ENCODE data around the gene NTRK3. TPM values are rescaled to one million over a fixed set of nuclear protein-coding genes. Genes with fewer than 3 reads are reported as not detected.

The NTRK3 gene
- total and polyA plus RNA-seq, 12 donors = 0.45 to 5.6 (median 2.3) TPM

DNA sequence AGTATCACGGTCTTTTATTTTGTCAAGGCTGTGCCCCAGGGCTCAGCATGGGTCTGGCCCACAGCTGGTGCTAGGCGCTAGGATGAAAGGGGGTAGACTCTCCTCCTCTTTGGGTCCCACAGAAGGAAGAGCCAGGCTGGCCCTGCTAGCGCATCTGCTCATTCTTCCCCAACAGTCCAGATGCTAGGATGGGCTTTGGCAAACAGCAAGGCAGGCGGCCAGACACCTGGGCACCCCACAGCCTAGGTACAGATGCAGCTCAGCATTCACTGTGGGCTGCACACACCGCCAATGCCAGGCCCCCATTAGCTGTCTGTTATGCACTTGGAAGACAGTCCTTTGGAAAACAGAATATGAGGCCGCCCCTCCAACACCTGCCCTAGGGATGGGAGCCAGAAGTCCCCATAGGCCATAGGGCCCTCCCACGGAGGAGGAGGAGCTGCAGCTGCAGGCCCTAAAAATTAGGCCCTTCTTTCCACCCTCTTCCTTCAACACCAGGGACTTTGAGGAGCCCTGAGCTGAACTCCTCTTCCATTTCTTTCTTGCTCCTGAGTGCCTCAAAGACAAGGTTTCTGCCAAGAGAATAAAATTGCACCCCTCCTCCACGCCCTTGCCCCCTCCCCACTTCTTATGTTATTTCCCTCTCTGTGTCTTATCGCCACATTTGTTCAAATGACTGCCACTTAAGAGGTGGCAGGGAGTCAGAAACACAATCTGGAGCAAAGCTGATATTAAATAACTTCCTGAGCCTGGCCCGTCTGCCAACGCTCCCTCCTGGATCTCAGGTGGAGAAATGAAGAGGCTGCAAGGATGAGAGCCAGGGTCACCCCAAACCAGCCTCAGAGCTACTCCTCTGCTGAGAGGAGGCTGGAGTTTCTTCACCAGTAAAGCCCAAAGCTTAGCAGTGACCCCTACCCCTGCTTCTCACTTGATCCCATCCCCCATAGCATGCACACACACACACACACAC is 13.7 kb downstream of the NTRK3 start:
- Histone ChIP-seq H3K36me3 (no peaks in the 10 kb centered on the region), H3K4me3 (no peak overlapping the region), H3K9me3 (peaks cover 0 to 4% (median 0%) of the 10 kb centered on the region in 11 donors), H3K27ac (no peak overlapping the region), H3K4me1 (peaks cover 0 to 14% (median 7%) of the 10 kb centered on the region in 9 donors), H3K27me3 (peaks cover 0 to 15% (median 0%) of the 10 kb centered on the region in 7 donors)
- TF ChIP-seq, protein P1, sequence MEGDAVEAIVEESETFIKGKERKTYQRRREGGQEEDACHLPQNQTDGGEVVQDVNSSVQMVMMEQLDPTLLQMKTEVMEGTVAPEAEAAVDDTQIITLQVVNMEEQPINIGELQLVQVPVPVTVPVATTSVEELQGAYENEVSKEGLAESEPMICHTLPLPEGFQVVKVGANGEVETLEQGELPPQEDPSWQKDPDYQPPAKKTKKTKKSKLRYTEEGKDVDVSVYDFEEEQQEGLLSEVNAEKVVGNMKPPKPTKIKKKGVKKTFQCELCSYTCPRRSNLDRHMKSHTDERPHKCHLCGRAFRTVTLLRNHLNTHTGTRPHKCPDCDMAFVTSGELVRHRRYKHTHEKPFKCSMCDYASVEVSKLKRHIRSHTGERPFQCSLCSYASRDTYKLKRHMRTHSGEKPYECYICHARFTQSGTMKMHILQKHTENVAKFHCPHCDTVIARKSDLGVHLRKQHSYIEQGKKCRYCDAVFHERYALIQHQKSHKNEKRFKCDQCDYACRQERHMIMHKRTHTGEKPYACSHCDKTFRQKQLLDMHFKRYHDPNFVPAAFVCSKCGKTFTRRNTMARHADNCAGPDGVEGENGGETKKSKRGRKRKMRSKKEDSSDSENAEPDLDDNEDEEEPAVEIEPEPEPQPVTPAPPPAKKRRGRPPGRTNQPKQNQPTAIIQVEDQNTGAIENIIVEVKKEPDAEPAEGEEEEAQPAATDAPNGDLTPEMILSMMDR (IDR thresholded peaks at IDR 0.05) = no peak
- WGBS, 2 donors = 73 to 75% methylated on average over 11 of the region's 11 CpGs
- no peak for ATAC-seq
- DNase-seq = no peak
- intact Hi-C loops (cut with DNase I) = loop anchor here in 7 of 10 donors (5.0 to 10.0 kb wide), 5 partner anchors 308 to 1618 kb away; no protein-coding TSS in a partner anchor

DNA sequence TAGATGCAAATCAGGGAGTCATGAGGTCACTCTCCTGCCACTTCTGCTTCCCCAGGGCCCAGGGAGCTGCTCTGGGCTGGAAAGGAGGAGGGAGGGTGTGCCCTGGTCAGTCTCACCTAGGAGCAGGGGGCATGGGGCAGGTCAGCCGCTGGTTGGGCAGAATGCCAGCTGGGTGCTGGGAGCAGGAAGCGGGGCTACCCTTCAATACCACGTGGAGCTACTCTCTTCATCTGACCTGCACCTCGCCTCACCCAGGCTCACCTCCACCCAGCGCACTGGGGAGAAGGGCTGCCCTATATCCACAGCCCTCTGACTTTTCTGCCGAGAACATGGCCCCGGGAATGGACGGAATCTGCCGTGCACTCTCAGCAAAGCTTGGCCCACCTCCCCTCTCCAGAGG is 15.1 kb downstream of the NTRK3 start:
- DNase-seq = no peak
- no peaks in the 10 kb centered on the region for H3K36me3 ChIP-seq
- peaks cover 0 to 5% (median 3%) of the 10 kb centered on the region in 9 donors for H3K4me1 ChIP-seq
- H3K27ac ChIP-seq = no peak overlapping the region
- 73 to 84% methylated on average over 9 of the region's 9 CpGs for WGBS, 2 donors
- H3K27me3 ChIP-seq = peaks cover 0 to 6% (median 0%) of the 10 kb centered on the region in 7 donors
- peaks cover 0 to 6% (median 0%) of the 10 kb centered on the region in 11 donors for H3K9me3 ChIP-seq
- TF ChIP-seq, protein P1 (IDR thresholded peaks at IDR 0.05) = no peak
- H3K4me3 ChIP-seq = no peak overlapping the region
- ATAC-seq = no peak
- intact Hi-C loops (cut with DNase I) = loop anchor here in 7 of 10 donors (5.0 to 10.0 kb wide), 5 partner anchors 307 to 1617 kb away; no protein-coding TSS in a partner anchor

DNA sequence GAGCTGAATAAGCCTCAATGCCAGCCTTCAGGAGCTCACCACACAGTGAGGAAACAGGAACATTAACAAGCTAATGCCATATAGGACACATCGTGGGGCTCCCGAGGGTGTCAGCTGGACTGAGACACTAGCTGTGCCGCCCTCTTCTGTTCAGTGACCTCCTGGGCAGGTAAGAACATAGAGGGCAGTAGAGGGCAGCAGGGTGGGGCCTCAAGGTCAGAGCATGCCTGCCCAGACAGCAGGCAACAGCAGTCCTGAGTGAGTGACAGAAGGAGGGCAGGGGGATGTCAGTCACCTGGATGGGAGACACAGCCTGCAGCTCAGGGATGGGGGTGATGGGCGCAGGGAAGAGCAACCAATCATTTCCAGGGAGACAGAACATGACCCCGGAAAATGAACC is 15.5 kb downstream of the NTRK3 start:
- Histone ChIP-seq H3K27ac (no peak overlapping the region), H3K36me3 (no peaks in the 10 kb centered on the region), H3K4me3 (no peak overlapping the region), H3K4me1 (peaks cover 0 to 2% (median 0%) of the 10 kb centered on the region in 9 donors), H3K9me3 (peaks cover 0 to 6% (median 0%) of the 10 kb centered on the region in 11 donors), H3K27me3 (peaks cover 0 to 6% (median 0%) of the 10 kb centered on the region in 7 donors)
- no peak for DNase-seq
- ATAC-seq = no peak
- TF ChIP-seq, protein P1 (IDR thresholded peaks at IDR 0.05) = no peak
- intact Hi-C loops (cut with DNase I) = loop anchor here in 7 of 10 donors (5.0 to 10.0 kb wide), 5 partner anchors 306 to 1616 kb away; no protein-coding TSS in a partner anchor
- 69 to 70% methylated on average over 5 of the region's 5 CpGs for WGBS, 2 donors

DNA sequence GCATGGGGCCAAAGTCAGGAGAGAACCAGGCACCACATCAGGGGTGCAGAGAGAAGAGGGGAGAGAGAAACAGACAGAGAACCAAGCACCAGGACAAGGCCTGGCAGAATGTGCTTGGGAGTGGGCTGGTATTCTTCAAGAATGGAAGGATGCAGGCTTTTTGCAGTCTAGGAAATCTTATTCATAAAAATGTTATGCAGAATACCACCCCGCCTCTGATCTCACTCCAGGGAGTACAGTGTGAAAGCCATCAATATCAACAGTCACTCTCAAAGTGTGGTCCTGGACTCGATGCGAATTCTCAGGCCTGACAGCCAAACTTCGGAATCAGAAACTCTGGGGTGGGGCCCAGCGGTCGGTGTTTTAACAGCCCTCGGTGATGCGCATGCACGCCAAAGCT is 16.9 kb downstream of the NTRK3 start:
- Histone ChIP-seq H3K36me3 (no peaks in the 10 kb centered on the region), H3K9me3 (peaks cover 0 to 6% (median 0%) of the 10 kb centered on the region in 11 donors), H3K4me1 (no peaks in the 10 kb centered on the region), H3K27ac (no peak overlapping the region), H3K4me3 (no peak overlapping the region), H3K27me3 (peaks cover 0 to 6% (median 0%) of the 10 kb centered on the region in 7 donors)
- DNase-seq (no peak), ATAC-seq (no peak)
- 83 to 85% methylated on average over 9 of the region's 9 CpGs for WGBS, 2 donors
- intact Hi-C loops (cut with DNase I) = no loop called here
- TF ChIP-seq, protein P1 (IDR thresholded peaks at IDR 0.05) = no peak
